ENCODE data around the gene HBM. TPM values are rescaled to one million over a fixed set of nuclear protein-coding genes. Genes with fewer than 3 reads are reported as not detected.
A peak's percentile ranks its signal among the peaks of the same experiment; 100 is the strongest.
"Not testable (repeated sequence)": the region's sequence is repeated elsewhere in the genome, so short reads cannot be mapped to it uniquely, and the experiment has no call there.

HBM gene
- total and polyA plus RNA-seq, 5 donors from 2014 or later = not detected

DNA sequence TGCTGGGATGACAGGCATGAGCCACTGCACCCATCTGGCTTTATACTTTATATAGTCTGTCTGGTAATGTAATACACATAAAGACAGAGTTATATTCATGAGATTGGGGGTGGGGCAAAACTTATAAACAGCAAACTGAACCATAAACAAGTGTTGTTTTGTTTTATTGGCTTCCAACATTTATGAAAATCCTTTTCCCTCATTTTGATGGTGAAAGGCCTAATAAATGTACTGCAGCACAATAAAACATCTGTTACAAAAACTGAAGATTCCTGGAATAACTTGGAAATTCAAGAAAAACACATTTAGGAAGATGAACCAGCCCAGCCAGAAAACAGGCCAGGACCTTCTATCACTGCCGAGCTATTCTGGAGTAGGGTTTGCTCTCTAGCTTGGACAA is 43.4 kb upstream of the HBM start:
- no peaks in the 10 kb centered on the region for H3K27me3 Mint-ChIP-seq
- H3K36me3 ChIP-seq (ENCODE audit: control insufficient read depth, insufficient read depth, low read length) = peaks cover 8% of the 10 kb centered on the region
- H3K27ac Mint-ChIP-seq = no peak overlapping the region
- no peaks in the 10 kb centered on the region for H3K4me1 ChIP-seq (ENCODE audit: control insufficient read depth, insufficient read depth, low read length, poor library complexity, severe bottlenecking)
- H3K27ac ChIP-seq (ENCODE audit: insufficient read depth, low read length, poor library complexity, severe bottlenecking) = no peak overlapping the region
- DNase-seq = no peak
- H3K4me3 Mint-ChIP-seq = no peak overlapping the region
- no peaks in the 10 kb centered on the region for H3K9me3 ChIP-seq (ENCODE audit: control insufficient read depth in 2 of 2, low read length in 2 of 2)
- H3K36me3 Mint-ChIP-seq = peaks cover 8% of the 10 kb centered on the region
- no peak overlapping the region for H3K4me3 ChIP-seq (ENCODE audit: low read depth, low read length)
- no peaks in the 10 kb centered on the region for H3K27me3 ChIP-seq (ENCODE audit: control insufficient read depth, insufficient read depth, low read length)
- no peaks in the 10 kb centered on the region for H3K9me3 Mint-ChIP-seq
- no peak for ATAC-seq (ENCODE audit: low read depth in 2 of 2)
- H3K4me1 Mint-ChIP-seq = peaks cover 0 to 8% (median 5%) of the 10 kb centered on the region in 4 donors

DNA sequence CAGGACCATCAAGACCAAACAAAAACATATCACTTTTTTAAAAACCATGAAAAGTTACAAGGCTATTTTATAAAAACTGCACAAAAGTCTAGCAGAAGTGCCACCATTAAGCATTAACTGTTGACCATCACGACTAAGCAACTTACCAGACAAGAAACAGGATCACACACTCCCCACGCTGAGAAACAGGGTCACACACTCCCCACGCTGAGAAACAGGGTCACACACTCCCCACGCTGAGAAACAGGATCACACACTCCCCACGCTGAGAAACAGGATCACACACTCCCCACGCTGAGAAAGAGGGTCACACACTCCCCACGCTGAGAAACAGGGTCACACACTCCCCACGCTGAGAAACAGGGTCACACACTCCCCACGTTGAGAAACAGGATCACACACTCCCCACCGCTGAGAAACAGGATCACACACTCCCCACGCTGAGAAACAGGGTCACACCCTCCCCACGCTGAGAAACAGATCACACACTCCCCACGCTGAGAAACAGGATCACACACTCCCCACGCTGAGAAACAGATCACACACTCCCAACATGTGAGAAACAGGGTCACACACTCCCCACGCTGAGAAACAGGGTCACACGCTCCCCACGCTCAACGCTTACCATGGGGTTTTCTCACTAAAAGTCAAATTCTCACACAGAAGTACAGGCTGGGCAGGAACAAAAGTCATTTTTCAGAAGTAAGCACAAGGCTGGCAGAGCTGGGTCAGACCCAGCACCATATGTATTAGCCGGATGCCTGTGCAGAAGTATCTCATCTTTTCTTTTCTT is 42.0 kb upstream of the HBM start:
- H3K9me3 Mint-ChIP-seq; H3K27me3 Mint-ChIP-seq; ATAC-seq (ENCODE audit: low read depth in 2 of 2); H3K4me3 ChIP-seq (ENCODE audit: low read depth, low read length); H3K4me1 Mint-ChIP-seq; DNase-seq; H3K27ac Mint-ChIP-seq; H3K36me3 Mint-ChIP-seq; H3K27me3 ChIP-seq (ENCODE audit: control insufficient read depth, insufficient read depth, low read length); H3K27ac ChIP-seq (ENCODE audit: insufficient read depth, low read length, poor library complexity, severe bottlenecking); H3K36me3 ChIP-seq (ENCODE audit: control insufficient read depth, insufficient read depth, low read length); H3K4me3 Mint-ChIP-seq; H3K9me3 ChIP-seq (ENCODE audit: control insufficient read depth in 2 of 2, low read length in 2 of 2); H3K4me1 ChIP-seq (ENCODE audit: control insufficient read depth, insufficient read depth, low read length, poor library complexity, severe bottlenecking): not testable (repeated sequence)

DNA sequence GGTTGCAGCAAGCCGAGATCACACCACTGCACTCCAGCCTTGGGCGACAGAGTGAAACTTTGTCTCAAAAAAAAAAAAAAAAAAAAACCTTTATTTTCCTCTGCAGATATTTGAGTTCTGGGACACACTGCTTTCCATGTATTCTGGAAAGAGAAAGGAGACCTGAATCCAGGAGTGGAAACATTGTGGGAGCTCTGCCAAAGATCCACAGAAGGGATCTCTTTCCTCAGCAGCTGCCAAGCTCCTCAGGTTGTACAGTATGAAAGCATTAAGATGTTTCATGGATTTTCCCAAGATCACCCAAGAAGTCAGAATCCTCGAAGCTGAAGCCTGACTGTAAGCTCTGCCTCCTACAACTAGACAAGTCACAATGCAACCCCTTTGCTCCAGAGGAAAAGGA is 40.8 kb upstream of the HBM start:
- H3K4me1 Mint-ChIP-seq = peaks cover 3 to 11% (median 7%) of the 10 kb centered on the region in 4 donors
- no peaks in the 10 kb centered on the region for H3K27me3 ChIP-seq (ENCODE audit: control insufficient read depth, insufficient read depth, low read length)
- no peak overlapping the region for H3K27ac ChIP-seq (ENCODE audit: insufficient read depth, low read length, poor library complexity, severe bottlenecking)
- ATAC-seq (ENCODE audit: low read depth in 2 of 2) (no peak), DNase-seq (no peak)
- no peaks in the 10 kb centered on the region for H3K9me3 Mint-ChIP-seq
- no peak overlapping the region for H3K4me3 Mint-ChIP-seq
- H3K4me3 ChIP-seq (ENCODE audit: low read depth, low read length) = no peak overlapping the region
- H3K27ac Mint-ChIP-seq = peak overlapping the region in 1 of 3 donors; percentile 5
- H3K9me3 ChIP-seq (ENCODE audit: control insufficient read depth in 2 of 2, low read length in 2 of 2) = no peaks in the 10 kb centered on the region
- H3K27me3 Mint-ChIP-seq = no peaks in the 10 kb centered on the region
- no peaks in the 10 kb centered on the region for H3K4me1 ChIP-seq (ENCODE audit: control insufficient read depth, insufficient read depth, low read length, poor library complexity, severe bottlenecking)
- H3K36me3 ChIP-seq (ENCODE audit: control insufficient read depth, insufficient read depth, low read length) = peaks cover 8% of the 10 kb centered on the region
- H3K36me3 Mint-ChIP-seq = peaks cover 12% of the 10 kb centered on the region

GRCh38 chr16:129075-129474 is 36.7 kb upstream of the HBM start:
- no peaks in the 10 kb centered on the region for H3K9me3 Mint-ChIP-seq
- H3K4me1 Mint-ChIP-seq = peaks cover 4 to 28% (median 20%) of the 10 kb centered on the region in 4 donors
- peaks cover 5% of the 10 kb centered on the region for H3K36me3 ChIP-seq (ENCODE audit: control insufficient read depth, insufficient read depth, low read length)
- no peak overlapping the region for H3K4me3 ChIP-seq (ENCODE audit: low read depth, low read length)
- no peaks in the 10 kb centered on the region for H3K4me1 ChIP-seq (ENCODE audit: control insufficient read depth, insufficient read depth, low read length, poor library complexity, severe bottlenecking)
- no peak for ATAC-seq (ENCODE audit: low read depth in 2 of 2)
- no peaks in the 10 kb centered on the region for H3K27me3 ChIP-seq (ENCODE audit: control insufficient read depth, insufficient read depth, low read length)
- peak overlapping the region; percentile 35 to 68 (median 59) for H3K27ac Mint-ChIP-seq
- H3K27me3 Mint-ChIP-seq = no peaks in the 10 kb centered on the region
- no peak for DNase-seq
- H3K36me3 Mint-ChIP-seq = peaks cover 8% of the 10 kb centered on the region
- no peak overlapping the region for H3K4me3 Mint-ChIP-seq
- H3K9me3 ChIP-seq (ENCODE audit: control insufficient read depth in 2 of 2, low read length in 2 of 2) = no peaks in the 10 kb centered on the region
- H3K27ac ChIP-seq (ENCODE audit: insufficient read depth, low read length, poor library complexity, severe bottlenecking) = no peak overlapping the region

- H3K36me3 Mint-ChIP-seq = peaks cover 11% of the 10 kb centered on the region
These were observed 35.1 kb upstream of the HBM start for GRCh38 chr16:130533-131173.

DNA sequence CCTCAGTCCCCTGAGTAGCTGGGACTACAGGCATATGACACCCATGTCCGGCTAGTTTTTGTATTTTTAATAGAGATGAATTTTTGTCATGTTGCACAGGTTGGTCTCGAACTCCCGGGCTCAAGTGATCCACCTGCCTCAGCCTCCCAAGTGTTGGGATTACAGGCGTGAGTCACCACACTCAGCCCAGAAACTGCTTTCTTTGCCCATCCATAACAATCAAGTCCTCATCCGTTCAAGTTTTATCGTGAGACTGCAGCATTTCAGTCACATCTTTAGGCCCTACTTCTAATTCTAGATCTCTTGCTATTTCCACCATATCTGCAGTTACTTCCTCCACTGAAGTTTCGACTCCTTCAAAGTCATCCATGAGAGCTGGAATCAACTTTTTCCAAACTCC is 33.7 kb upstream of the HBM start:
- ATAC-seq (ENCODE audit: low read depth in 2 of 2) (no peak), DNase-seq (no peak)
- H3K4me1 ChIP-seq (ENCODE audit: control insufficient read depth, insufficient read depth, low read length, poor library complexity, severe bottlenecking) = peaks cover 1% of the 10 kb centered on the region
- peaks cover 11% of the 10 kb centered on the region for H3K36me3 Mint-ChIP-seq
- no peaks in the 10 kb centered on the region for H3K9me3 Mint-ChIP-seq
- H3K27ac ChIP-seq (ENCODE audit: insufficient read depth, low read length, poor library complexity, severe bottlenecking) = no peak overlapping the region
- no peaks in the 10 kb centered on the region for H3K9me3 ChIP-seq (ENCODE audit: control insufficient read depth in 2 of 2, low read length in 2 of 2)
- no peaks in the 10 kb centered on the region for H3K36me3 ChIP-seq (ENCODE audit: control insufficient read depth, insufficient read depth, low read length)
- peaks cover 9 to 47% (median 30%) of the 10 kb centered on the region in 4 donors for H3K4me1 Mint-ChIP-seq
- H3K27me3 Mint-ChIP-seq = no peaks in the 10 kb centered on the region
- no peak overlapping the region for H3K4me3 Mint-ChIP-seq
- no peaks in the 10 kb centered on the region for H3K27me3 ChIP-seq (ENCODE audit: control insufficient read depth, insufficient read depth, low read length)
- H3K27ac Mint-ChIP-seq = peak overlapping the region in 1 of 3 donors; percentile 84
- no peak overlapping the region for H3K4me3 ChIP-seq (ENCODE audit: low read depth, low read length)

More at GRCh38 chr16:130533-131173, 35.1 kb upstream of the HBM start:
- Mint-ChIP-seq H3K27ac (no peak overlapping the region), H3K9me3 (no peaks in the 10 kb centered on the region), H3K4me1 (peaks cover 4 to 38% (median 25%) of the 10 kb centered on the region in 4 donors), H3K27me3 (no peaks in the 10 kb centered on the region), H3K4me3 (no peak overlapping the region)
- Histone ChIP-seq H3K4me3 (ENCODE audit: low read depth, low read length) (no peak overlapping the region), H3K27ac (ENCODE audit: insufficient read depth, low read length, poor library complexity, severe bottlenecking) (no peak overlapping the region), H3K27me3 (ENCODE audit: control insufficient read depth, insufficient read depth, low read length) (no peaks in the 10 kb centered on the region), H3K36me3 (ENCODE audit: control insufficient read depth, insufficient read depth, low read length) (no peaks in the 10 kb centered on the region), H3K4me1 (ENCODE audit: control insufficient read depth, insufficient read depth, low read length, poor library complexity, severe bottlenecking) (no peaks in the 10 kb centered on the region), H3K9me3 (ENCODE audit: control insufficient read depth in 2 of 2, low read length in 2 of 2) (no peaks in the 10 kb centered on the region)
- DNase-seq = no peak
- no peak for ATAC-seq (ENCODE audit: low read depth in 2 of 2)

DNA sequence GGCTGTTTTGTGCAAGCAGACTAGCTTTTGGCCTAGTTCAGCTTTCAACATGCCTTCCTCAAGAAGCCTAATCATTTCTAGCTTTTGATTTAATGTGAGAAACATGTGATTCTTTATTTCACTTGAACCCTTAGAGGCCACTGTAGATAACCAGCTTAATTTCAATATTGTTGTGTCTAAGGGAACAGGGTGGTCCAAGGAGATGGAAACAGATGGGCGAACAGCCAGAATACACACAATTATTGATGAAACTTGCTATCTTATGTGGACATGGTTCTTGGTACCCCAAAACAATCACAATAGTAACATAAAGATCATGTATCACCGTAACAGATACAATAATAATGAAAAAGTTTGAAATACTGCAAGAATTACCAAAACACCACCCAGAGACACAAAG is 32.1 kb upstream of the HBM start:
- H3K27ac Mint-ChIP-seq = no peak overlapping the region
- no peak overlapping the region for H3K4me3 ChIP-seq (ENCODE audit: low read depth, low read length)
- peak overlapping the region in 1 of 4 donors; percentile 20 for H3K4me3 Mint-ChIP-seq
- peaks cover 9 to 55% (median 32%) of the 10 kb centered on the region in 4 donors for H3K4me1 Mint-ChIP-seq
- peaks cover 11% of the 10 kb centered on the region for H3K4me1 ChIP-seq (ENCODE audit: control insufficient read depth, insufficient read depth, low read length, poor library complexity, severe bottlenecking)
- no peak overlapping the region for H3K27ac ChIP-seq (ENCODE audit: insufficient read depth, low read length, poor library complexity, severe bottlenecking)
- H3K36me3 ChIP-seq (ENCODE audit: control insufficient read depth, insufficient read depth, low read length) = no peaks in the 10 kb centered on the region
- DNase-seq = no peak
- no peaks in the 10 kb centered on the region for H3K9me3 ChIP-seq (ENCODE audit: control insufficient read depth in 2 of 2, low read length in 2 of 2)
- H3K9me3 Mint-ChIP-seq = peaks cover 0 to 2% (median 0%) of the 10 kb centered on the region in 7 donors
- peaks cover 11% of the 10 kb centered on the region for H3K36me3 Mint-ChIP-seq
- no peak for ATAC-seq (ENCODE audit: low read depth in 2 of 2)
- H3K27me3 Mint-ChIP-seq = no peaks in the 10 kb centered on the region
- no peaks in the 10 kb centered on the region for H3K27me3 ChIP-seq (ENCODE audit: control insufficient read depth, insufficient read depth, low read length)

All from CD4-positive, CD25-positive, alpha-beta regulatory T cell (primary cell).